ENCODE measurements around the gene GPR78.

GPR78 gene

GRCh38 chr4:8547108-8547911, 32.9 kb upstream of the GPR78 start:
- DNase-seq: no peak

- no peak for DNase-seq
These were observed 32.1 kb upstream of the GPR78 start for GRCh38 chr4:8547912-8548730.

GRCh38 chr4:8548731-8549351, 31.4 kb upstream of the GPR78 start:
- no peak for DNase-seq

GRCh38 chr4:8549352-8549931, 30.8 kb upstream of the GPR78 start:
- DNase-seq: no peak

- DNase-seq: no peak
These were observed 29.5 kb upstream of the GPR78 start for GRCh38 chr4:8550691-8551090.

- DNase-seq: no peak
These were observed 28.2 kb upstream of the GPR78 start for GRCh38 chr4:8552024-8552423.

GRCh38 chr4:8552581-8553205, 27.5 kb upstream of the GPR78 start:
- DNase-seq: no peak

GRCh38 chr4:8553216-8553615, 27.0 kb upstream of the GPR78 start:
- no peak for DNase-seq

GRCh38 chr4:8553991-8554405, 26.2 kb upstream of the GPR78 start:
- no peak for DNase-seq

GRCh38 chr4:8554555-8555100, 25.6 kb upstream of the GPR78 start:
- no peak for DNase-seq

GRCh38 chr4:8555716-8556115, 24.5 kb upstream of the GPR78 start:
- no peak for DNase-seq

GRCh38 chr4:8556341-8557150, 23.6 kb upstream of the GPR78 start:
- DNase-seq: no peak

GRCh38 chr4:8557151-8558076, 22.8 kb upstream of the GPR78 start:
- no peak for DNase-seq

GRCh38 chr4:8558080-8558960, 21.9 kb upstream of the GPR78 start:
- no peak for DNase-seq

- DNase-seq: no peak
These were observed 21.2 kb upstream of the GPR78 start for GRCh38 chr4:8559011-8559410.

GRCh38 chr4:8559524-8560264, 20.5 kb upstream of the GPR78 start:
- no peak for DNase-seq

- no peak for DNase-seq
These were observed 19.7 kb upstream of the GPR78 start for GRCh38 chr4:8560265-8561047.

- no peak for DNase-seq
These were observed 15.6 kb upstream of the GPR78 start for GRCh38 chr4:8564595-8564994.
